Hindlimb muscle (tissue), 1 donor: ENCODE measurements around the gene TMEM269. TPM values are rescaled to one million over a fixed set of nuclear protein-coding genes. Genes with fewer than 3 reads are reported as not detected.
"Not testable (repeated sequence)": the region's sequence is repeated elsewhere in the genome, so short reads cannot be mapped to it uniquely, and the experiment has no call there.

Experiments used
- DNase-seq: peaks from one replicate; pipeline ENCODE4 v3.0.0-alpha.2; 2013
- polyA plus RNA-seq: library from polyadenylated mRNA; unstranded; fragments of 120-200 nt; gene quantifications from one replicate; pipeline ENCODE4 v1.2.1, GENCODE V29; 2013; ENCODE audit not compliant: insufficient read length

The TMEM269 gene
- polyA plus RNA-seq, 1 donor, result 0.79 TPM

GRCh38 chr1:42777852-42778251, 6.9 kb upstream of the TMEM269 start:
- DNase-seq, result no peak

GRCh38 chr1:42779725-42780124, 5.1 kb upstream of the TMEM269 start:
- no peak for DNase-seq

GRCh38 chr1:42780176-42780575, 4.6 kb upstream of the TMEM269 start:
- no peak for DNase-seq

GRCh38 chr1:42783092-42783491, 1.7 kb upstream of the TMEM269 start:
- no peak for DNase-seq

- no peak for DNase-seq
Observed at GRCh38 chr1:42784547-42784945, 245 bp upstream of the TMEM269 start.

- DNase-seq, result no peak
Observed at GRCh38 chr1:42786097-42786496, 1.3 kb downstream of the TMEM269 start.

GRCh38 chr1:42788021-42788420, 3.2 kb downstream of the TMEM269 start:
- no peak for DNase-seq

- DNase-seq, result no peak
Observed at GRCh38 chr1:42793824-42794223, 9.0 kb downstream of the TMEM269 start.

GRCh38 chr1:42797414-42797813, 12.6 kb downstream of the TMEM269 start:
- DNase-seq, result no peak

- DNase-seq, result no peak
Observed at GRCh38 chr1:42797979-42798378, 13.2 kb downstream of the TMEM269 start.

- DNase-seq, result no peak
Observed at GRCh38 chr1:42801832-42802473, 17.2 kb downstream of the TMEM269 start.

- DNase-seq, result no peak
Observed at GRCh38 chr1:42806171-42806570, 21.4 kb downstream of the TMEM269 start.

GRCh38 chr1:42806593-42806992, 21.8 kb downstream of the TMEM269 start:
- DNase-seq, result no peak

GRCh38 chr1:42807056-42807668, 22.4 kb downstream of the TMEM269 start:
- DNase-seq, result no peak

GRCh38 chr1:42814815-42815214, 30.0 kb downstream of the TMEM269 start:
- DNase-seq, result not testable (repeated sequence)

- peak; percentile 34 for DNase-seq
Observed at GRCh38 chr1:42815941-42816584, 31.3 kb downstream of the TMEM269 start.

GRCh38 chr1:42816585-42817439, 32.0 kb downstream of the TMEM269 start, which contains the start of the genes ERMAP and SVBP:
TSS of gene ERMAP (plus strand) at chr1:42817122. CDS start at chr1:42830449, 13,327 bp downstream.
TSS of gene SVBP (minus strand) at chr1:42817397. CDS start at chr1:42816544, 853 bp downstream.
- DNase-seq, result peak; percentile 92

- DNase-seq, result no peak
Observed at GRCh38 chr1:42817440-42817767, 32.6 kb downstream of the TMEM269 start.

- no peak for DNase-seq
Observed at GRCh38 chr1:42817976-42818375, 33.2 kb downstream of the TMEM269 start.

- no peak for DNase-seq
Observed at GRCh38 chr1:42820813-42821212, 36.0 kb downstream of the TMEM269 start.

- no peak for DNase-seq
Observed at GRCh38 chr1:42821690-42822089, 36.9 kb downstream of the TMEM269 start.

GRCh38 chr1:42822800-42823392, 38.1 kb downstream of the TMEM269 start:
- DNase-seq, result no peak
